Lung (tissue), 12 donors: ENCODE measurements around the gene TSKU. TPM values are rescaled to one million over a fixed set of nuclear protein-coding genes. Genes with fewer than 3 reads are reported as not detected.

Experiments used
- ATAC-seq: fragments of 200-7000 bp; cut with Tn5 transposase; one replicate; pipeline ENCODE4 v1.9.1; 2020; ENCODE audit warnings: moderate number of reproducible peaks; ENCODE audit not compliant: insufficient read depth, low FRiP score
- DNase-seq, 3 donors: peaks; one replicate each; pipeline ENCODE4 v3.0.0-alpha.2; 2013 to 2017
- H3K27ac ChIP-seq, 2 donors: one replicate each; pipeline ENCODE4 v1.5.1; 2013; ENCODE audit warnings: mild to moderate bottlenecking in 2 of 2, moderate library complexity in 2 of 2, control low read depth in 1 of 2, inconsistent platforms in 1 of 2, low read depth in 1 of 2, low read length in 1 of 2
- H3K27me3 ChIP-seq, 3 donors: one replicate each; pipeline ENCODE4 v1.5.1; 2013; ENCODE audit warnings: low read length in 2 of 3; ENCODE audit not compliant: control insufficient read depth in 3 of 3, insufficient read depth in 3 of 3
- H3K36me3 ChIP-seq, 4 donors: one replicate each; pipeline ENCODE4 v1.5.1; 2013; ENCODE audit warnings: low read length in 4 of 4, mild to moderate bottlenecking in 1 of 4, moderate library complexity in 1 of 4; ENCODE audit not compliant: control insufficient read depth in 4 of 4, insufficient read depth in 4 of 4
- H3K4me1 ChIP-seq, 5 donors: one replicate each; pipeline ENCODE4 v1.5.1; 2013; ENCODE audit warnings: low read length in 5 of 5, mild to moderate bottlenecking in 2 of 5, moderate library complexity in 1 of 5; ENCODE audit not compliant: control insufficient read depth in 5 of 5, insufficient read depth in 5 of 5
- H3K4me3 ChIP-seq: one replicate; pipeline ENCODE4 v1.5.1; 2013; ENCODE audit warnings: mild to moderate bottlenecking, control low read depth, moderate library complexity
- H3K9ac ChIP-seq, 2 donors: one replicate each; pipeline ENCODE4 v1.5.1; 2013; ENCODE audit warnings: low read length in 2 of 2, control low read depth in 1 of 2; ENCODE audit not compliant: insufficient read depth in 1 of 2
- H3K9me3 ChIP-seq, 4 donors: one replicate each; pipeline ENCODE4 v1.5.1; 2013; ENCODE audit warnings: low read length in 3 of 4, mild to moderate bottlenecking in 1 of 4, moderate library complexity in 1 of 4; ENCODE audit not compliant: control insufficient read depth in 4 of 4, insufficient read depth in 3 of 4
- CTCF ChIP-seq: IDR thresholded peaks from 2 replicates; pipeline ENCODE4 v1.5.1; 2012; ENCODE audit warnings: mild to moderate bottlenecking; ENCODE audit errors: control extremely low read depth, extremely low read depth
- WGBS, 2 donors: extraction: QIAGEN DNeasy Blood & Tissue Kit; methylation state at CpG; one replicate each; pipeline ENCODE4 v1.1.7; 2013; 5-methylcytosine and 5-hydroxymethylcytosine counted together
- polyA plus RNA-seq, 2 donors: library from polyadenylated mRNA; stranded (reverse); fragments of 200-250 nt; gene quantifications; one replicate each; pipeline ENCODE4 v1.2.1, GENCODE V29; 2013
- total RNA-seq, 2 donors: library from RNA; depleted of rRNA in 1 of 2; stranded (reverse); fragments of >200 nt in 1 of 2; gene quantifications; one replicate each; pipeline ENCODE4 v1.2.1, GENCODE V29; 2014 to 2021
- donor health status: control.
- donor health status: control.
- donor health status: Bipolar disorder and iron deficiency.
- donor health status: healthy.
- donor health status: DM: yes; HTN: yes; CAD: no.

TSKU gene
- total and polyA plus RNA-seq, 4 donors: 3.7 to 18.6 (median 11.6) TPM

GRCh38 chr11:76830639-76831327 lies 47.6 kb downstream of the TSKU start:
- peaks cover 0 to 12% (median 7%) of the 10 kb centered on the region in 5 donors for H3K4me1 ChIP-seq
- no peaks in the 10 kb centered on the region for H3K36me3 ChIP-seq
- no peak overlapping the region for H3K9ac ChIP-seq
- H3K27me3 ChIP-seq: no peaks in the 10 kb centered on the region
- ATAC-seq: no peak
- WGBS, 2 donors: 68 to 80% methylated on average over 9 of the region's 9 CpGs
- DNase-seq: peak in 1 of 3 donors; percentile 43
- no peak for TF ChIP-seq CTCF
- no peak overlapping the region for H3K4me3 ChIP-seq
- H3K9me3 ChIP-seq: no peaks in the 10 kb centered on the region
- H3K27ac ChIP-seq: no peak overlapping the region

GRCh38 chr11:76831686-76832310 lies 48.6 kb downstream of the TSKU start:
- TF ChIP-seq CTCF: no peak
- ATAC-seq (no peak), DNase-seq (no peak)
- H3K4me3 ChIP-seq: no peak overlapping the region
- H3K9ac ChIP-seq: no peak overlapping the region
- WGBS, 2 donors: 94 to 100% methylated on average over 4 of the region's 4 CpGs
- no peaks in the 10 kb centered on the region for H3K9me3 ChIP-seq
- H3K4me1 ChIP-seq: peaks cover 0 to 19% (median 9%) of the 10 kb centered on the region in 5 donors
- no peaks in the 10 kb centered on the region for H3K36me3 ChIP-seq
- no peaks in the 10 kb centered on the region for H3K27me3 ChIP-seq
- no peak overlapping the region for H3K27ac ChIP-seq

- Histone ChIP-seq H3K9me3 (no peaks in the 10 kb centered on the region), H3K27ac (no peak overlapping the region), H3K27me3 (no peaks in the 10 kb centered on the region), H3K4me1 (peaks cover 0 to 23% (median 12%) of the 10 kb centered on the region in 5 donors), H3K36me3 (no peaks in the 10 kb centered on the region), H3K4me3 (no peak overlapping the region), H3K9ac (no peak overlapping the region)
- no peak for DNase-seq
- ATAC-seq: no peak
- no peak for TF ChIP-seq CTCF
Observed at GRCh38 chr11:76832361-76832760, 49.2 kb downstream of the TSKU start.
